ENCODE results near the gene ANKAR. TPM values are rescaled to one million over a fixed set of nuclear protein-coding genes. Genes with fewer than 3 reads are reported as not detected.

ANKAR gene
- total RNA-seq, 1 experiment from 2014 or later, result 3.5 TPM

DNA sequence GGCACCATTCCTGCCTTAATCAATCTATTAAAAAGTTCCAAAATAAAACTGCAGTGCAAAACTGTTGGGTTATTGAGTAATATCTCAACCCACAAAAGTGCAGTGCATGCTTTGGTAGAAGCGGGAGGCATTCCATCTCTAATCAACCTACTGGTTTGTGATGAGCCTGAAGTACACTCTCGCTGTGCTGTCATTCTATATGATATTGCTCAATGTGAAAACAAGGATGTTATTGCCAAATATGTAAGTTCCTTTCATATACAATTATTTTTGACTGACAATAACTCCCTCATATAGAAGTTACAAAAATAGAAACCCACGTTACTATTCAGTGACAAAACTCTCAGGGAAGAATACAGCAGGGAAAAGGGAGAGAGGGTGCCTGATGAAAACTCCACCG lies 45.1 kb downstream of the ANKAR start:
- no peak overlapping the region for H3K9ac ChIP-seq (ENCODE audit: low read length)
- no peaks in the 10 kb centered on the region for H3K4me1 ChIP-seq (ENCODE audit: insufficient read depth, low read length)
- H3K4me3 ChIP-seq (ENCODE audit: low read length), result no peak overlapping the region
- H3K9me2 ChIP-seq (replicated peaks; ENCODE audit: low read length), result no peaks in the 10 kb centered on the region
- no peak overlapping the region for H3K27ac ChIP-seq (ENCODE audit: low read length)
- TF ChIP-seq EZH2phosphoT487 (IDR thresholded peaks at IDR 0.05; ENCODE audit: borderline replicate concordance, low read length), result no peak
- no peak for TF ChIP-seq EZH2 (IDR thresholded peaks at IDR 0.05; ENCODE audit: low read length, unreplicated experiment)
- TF ChIP-seq, protein P1, sequence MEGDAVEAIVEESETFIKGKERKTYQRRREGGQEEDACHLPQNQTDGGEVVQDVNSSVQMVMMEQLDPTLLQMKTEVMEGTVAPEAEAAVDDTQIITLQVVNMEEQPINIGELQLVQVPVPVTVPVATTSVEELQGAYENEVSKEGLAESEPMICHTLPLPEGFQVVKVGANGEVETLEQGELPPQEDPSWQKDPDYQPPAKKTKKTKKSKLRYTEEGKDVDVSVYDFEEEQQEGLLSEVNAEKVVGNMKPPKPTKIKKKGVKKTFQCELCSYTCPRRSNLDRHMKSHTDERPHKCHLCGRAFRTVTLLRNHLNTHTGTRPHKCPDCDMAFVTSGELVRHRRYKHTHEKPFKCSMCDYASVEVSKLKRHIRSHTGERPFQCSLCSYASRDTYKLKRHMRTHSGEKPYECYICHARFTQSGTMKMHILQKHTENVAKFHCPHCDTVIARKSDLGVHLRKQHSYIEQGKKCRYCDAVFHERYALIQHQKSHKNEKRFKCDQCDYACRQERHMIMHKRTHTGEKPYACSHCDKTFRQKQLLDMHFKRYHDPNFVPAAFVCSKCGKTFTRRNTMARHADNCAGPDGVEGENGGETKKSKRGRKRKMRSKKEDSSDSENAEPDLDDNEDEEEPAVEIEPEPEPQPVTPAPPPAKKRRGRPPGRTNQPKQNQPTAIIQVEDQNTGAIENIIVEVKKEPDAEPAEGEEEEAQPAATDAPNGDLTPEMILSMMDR (conservative IDR thresholded peaks at IDR 0.05; ENCODE audit: low read depth, low read length), result no peak
- no peak overlapping the region for H3K4me2 ChIP-seq (ENCODE audit: low read length)
- no peaks in the 10 kb centered on the region for H3K9me3 ChIP-seq (ENCODE audit: low read length)
- POLR2A ChIA-PET (ENCODE audit: unreplicated experiment), result no interaction called here
- no peaks in the 10 kb centered on the region for H3K79me2 ChIP-seq (ENCODE audit: low read length)
- no peak overlapping the region for H2AFZ ChIP-seq (ENCODE audit: low read length)
- no peaks in the 10 kb centered on the region for H4K20me1 ChIP-seq (ENCODE audit: low read length)
- no peaks in the 10 kb centered on the region for H3K36me3 ChIP-seq (ENCODE audit: low read depth, low read length)
- H3K27me3 ChIP-seq (ENCODE audit: low read length), result no peaks in the 10 kb centered on the region
- intact Hi-C loops (cut with micrococcal nuclease), result no loop called here
- CTCF ChIA-PET, result no interaction called here
- H3F3A ChIP-seq (ENCODE audit: low read length, unreplicated experiment), result no peaks in the 10 kb centered on the region
- BruUV-seq (replicated peaks), result no TSS peak
- ATAC-seq (no peak), DNase-seq (no peak)

DNA sequence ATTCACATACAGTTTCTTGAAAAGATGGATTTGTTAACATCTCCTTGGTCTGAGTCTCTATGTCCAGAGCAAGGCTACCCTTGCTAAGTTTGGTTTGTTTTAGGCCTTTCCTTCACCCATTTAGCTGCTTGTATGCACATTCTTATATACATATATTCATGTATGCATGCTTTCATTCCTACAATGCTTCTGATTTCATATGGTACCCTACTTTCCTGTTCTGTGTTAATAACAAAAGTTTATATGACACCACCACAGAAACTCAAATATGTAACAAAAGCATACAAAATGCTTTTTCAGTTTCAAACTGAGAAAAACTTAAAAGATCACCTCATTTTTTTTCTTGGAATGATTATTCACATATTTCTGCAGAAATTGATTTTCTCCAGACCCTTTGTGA lies 48.7 kb downstream of the ANKAR start:
- H3K4me3 ChIP-seq (ENCODE audit: low read length), result no peak overlapping the region
- intact Hi-C loops (cut with micrococcal nuclease), result no loop called here
- H3K9ac ChIP-seq (ENCODE audit: low read length), result no peak overlapping the region
- no peak overlapping the region for H3K27ac ChIP-seq (ENCODE audit: low read length)
- no peaks in the 10 kb centered on the region for H3F3A ChIP-seq (ENCODE audit: low read length, unreplicated experiment)
- H3K36me3 ChIP-seq (ENCODE audit: low read depth, low read length), result no peaks in the 10 kb centered on the region
- H3K9me2 ChIP-seq (replicated peaks; ENCODE audit: low read length), result no peaks in the 10 kb centered on the region
- BruUV-seq (replicated peaks), result no TSS peak
- no peaks in the 10 kb centered on the region for H3K4me1 ChIP-seq (ENCODE audit: insufficient read depth, low read length)
- CTCF ChIA-PET, result no interaction called here
- H3K9me3 ChIP-seq (ENCODE audit: low read length), result no peaks in the 10 kb centered on the region
- no peaks in the 10 kb centered on the region for H4K20me1 ChIP-seq (ENCODE audit: low read length)
- no peak overlapping the region for H3K4me2 ChIP-seq (ENCODE audit: low read length)
- POLR2A ChIA-PET (ENCODE audit: unreplicated experiment), result interaction anchor here (0.6 kb wide), 1 partner anchor 404 kb away, joined by 4 read pairs; no protein-coding TSS in a partner anchor
- H3K79me2 ChIP-seq (ENCODE audit: low read length), result no peaks in the 10 kb centered on the region
- no peak overlapping the region for H2AFZ ChIP-seq (ENCODE audit: low read length)
- TF ChIP-seq, protein P1 (conservative IDR thresholded peaks at IDR 0.05; ENCODE audit: low read depth, low read length), result no peak
- TF ChIP-seq EZH2phosphoT487 (IDR thresholded peaks at IDR 0.05; ENCODE audit: borderline replicate concordance, low read length) (no peak), EZH2 (IDR thresholded peaks at IDR 0.05; ENCODE audit: low read length, unreplicated experiment) (no peak)
- no peak for DNase-seq
- ATAC-seq, result no peak
- no peaks in the 10 kb centered on the region for H3K27me3 ChIP-seq (ENCODE audit: low read length)

Other genes with a start within 250 kb of the ANKAR start
- gene WDR75, start 233.2 kb upstream of the ANKAR start, total RNA-seq (2014; rRNA removed), result 48.0 and 62.5 TPM in 2 replicates
- gene SLC40A1, start 93.9 kb upstream of the ANKAR start, total RNA-seq (2014; rRNA removed), result 1.7 and 13.4 TPM in 2 replicates
- gene ASNSD1, start 13.2 kb upstream of the ANKAR start, total RNA-seq (2014; rRNA removed), result 33.7 and 48.3 TPM in 2 replicates
- 8.1 and 12.6 TPM in 2 replicates for gene OSGEPL1, start 88.1 kb downstream of the ANKAR start, total RNA-seq (2014; rRNA removed)
- 44.6 and 64.5 TPM in 2 replicates for gene ORMDL1, start 109.7 kb downstream of the ANKAR start, total RNA-seq (2014; rRNA removed)
- 13.8 and 15.1 TPM in 2 replicates for gene PMS1, start 109.8 kb downstream of the ANKAR start, total RNA-seq (2014; rRNA removed)